KMS-11 (cell line): ENCODE results near the gene TCF12.

Source experiments
- H2AFZ ChIP-seq: fragments of 200-600 bp; sonication (generic); 2 replicates; pipeline ENCODE4 v1.6.1; 2016; ENCODE audit warnings: antibody characterized with exemption, mixed run types, low read depth
- H3K27ac ChIP-seq: fragments of 200-600 bp; sonication (generic); 2 replicates; pipeline ENCODE4 v1.6.1; 2016; ENCODE audit warnings: mild to moderate bottlenecking, mixed run types
- H3K27me3 ChIP-seq: fragments of 200-600 bp; sonication (generic); 2 replicates; pipeline ENCODE4 v1.6.1; 2017; ENCODE audit warnings: mild to moderate bottlenecking, low read depth, mixed run types, moderate library complexity; ENCODE audit not compliant: insufficient read depth
- H3K36me3 ChIP-seq: fragments of 200-600 bp; sonication (generic); 2 replicates; pipeline ENCODE4 v1.6.1; 2017; ENCODE audit warnings: mild to moderate bottlenecking, mixed run types; ENCODE audit not compliant: insufficient read depth
- H3K4me1 ChIP-seq: fragments of 200-600 bp; sonication (generic); 2 replicates; pipeline ENCODE4 v1.6.1; 2016; ENCODE audit warnings: mild to moderate bottlenecking, low read depth, mixed run types; ENCODE audit not compliant: poor library complexity, severe bottlenecking
- H3K4me2 ChIP-seq: fragments of 200-600 bp; sonication (generic); 2 replicates; pipeline ENCODE4 v1.7.0; 2016; ENCODE audit warnings: mild to moderate bottlenecking, mixed run types
- H3K4me3 ChIP-seq: fragments of 200-600 bp; sonication (generic); IDR thresholded peaks from 2 replicates; pipeline ENCODE4 v1.6.1; 2017; ENCODE audit warnings: low read depth, low read length, mixed read lengths; ENCODE audit not compliant: insufficient read depth
- H3K79me2 ChIP-seq: fragments of 200-600 bp; sonication (generic); 2 replicates; pipeline ENCODE4 v1.6.1; 2016; ENCODE audit warnings: low read depth, mixed run types; ENCODE audit not compliant: insufficient read depth
- H3K9ac ChIP-seq: fragments of 200-600 bp; sonication (generic); 2 replicates; pipeline ENCODE4 v1.6.1; 2016; ENCODE audit warnings: mild to moderate bottlenecking, mixed run types
- H4K20me1 ChIP-seq: fragments of 200-600 bp; sonication (generic); 2 replicates; pipeline ENCODE4 v1.6.1; 2016; ENCODE audit warnings: mild to moderate bottlenecking, mixed run types; ENCODE audit not compliant: insufficient read depth
- CTCF ChIP-seq: fragments of 200-600 bp; sonication (generic); conservative IDR thresholded peaks from 2 replicates; pipeline ENCODE4 v1.6.1; 2017; ENCODE audit warnings: low read depth, mild to moderate bottlenecking, antibody characterized with exemption, low read length, moderate library complexity, mixed read lengths

Gene TCF12

GRCh38 chr15:56933410-56933809 lies 15.0 kb downstream of the TCF12 start:
- H3K4me3 ChIP-seq: no peak overlapping the region
- no peaks in the 10 kb centered on the region for H3K27me3 ChIP-seq
- H4K20me1 ChIP-seq: peaks cover 2% of the 10 kb centered on the region; the same call in 1 of the 2 replicates
- H3K4me1 ChIP-seq: peaks cover 13% of the 10 kb centered on the region
- no peak overlapping the region for H3K4me2 ChIP-seq
- TF ChIP-seq CTCF: no peak
- no peaks in the 10 kb centered on the region for H3K36me3 ChIP-seq
- H3K9ac ChIP-seq: no peak overlapping the region
- no peak overlapping the region for H3K27ac ChIP-seq
- peaks cover 23% of the 10 kb centered on the region; the same call in 1 of the 2 replicates for H3K79me2 ChIP-seq
- H2AFZ ChIP-seq: no peak overlapping the region

- TF ChIP-seq CTCF: no peak
- no peak overlapping the region for H3K4me3 ChIP-seq
- no peak overlapping the region for H3K4me2 ChIP-seq
- H2AFZ ChIP-seq: no peak overlapping the region
- no peak overlapping the region for H3K9ac ChIP-seq
- H3K4me1 ChIP-seq: peaks cover 13% of the 10 kb centered on the region
- H3K36me3 ChIP-seq: no peaks in the 10 kb centered on the region
- H3K27ac ChIP-seq: no peak overlapping the region
- peaks cover 27% of the 10 kb centered on the region; the same call in 1 of the 2 replicates for H3K79me2 ChIP-seq
- H3K27me3 ChIP-seq: no peaks in the 10 kb centered on the region
- peaks cover 2% of the 10 kb centered on the region; the same call in 1 of the 2 replicates for H4K20me1 ChIP-seq
Measured at GRCh38 chr15:56933811-56934210, 15.4 kb downstream of the TCF12 start.

- Histone ChIP-seq H3K27ac (no peak overlapping the region), H4K20me1 (peaks cover 2% of the 10 kb centered on the region; the same call in 1 of the 2 replicates), H3K9ac (no peak overlapping the region), H3K27me3 (no peaks in the 10 kb centered on the region), H2AFZ (no peak overlapping the region), H3K36me3 (no peaks in the 10 kb centered on the region), H3K79me2 (peaks cover 32% of the 10 kb centered on the region), H3K4me2 (no peak overlapping the region), H3K4me1 (peaks cover 13% of the 10 kb centered on the region), H3K4me3 (no peak overlapping the region)
- TF ChIP-seq CTCF: no peak
Measured at GRCh38 chr15:56934269-56934668, 15.8 kb downstream of the TCF12 start.

GRCh38 chr15:56936929-56937328 lies 18.5 kb downstream of the TCF12 start:
- Histone ChIP-seq H3K27ac (no peak overlapping the region), H3K4me1 (peaks cover 4% of the 10 kb centered on the region), H3K9ac (no peak overlapping the region), H3K4me2 (no peak overlapping the region), H4K20me1 (peaks cover 2% of the 10 kb centered on the region; the same call in 1 of the 2 replicates), H3K4me3 (no peak overlapping the region), H3K36me3 (no peaks in the 10 kb centered on the region), H3K27me3 (no peaks in the 10 kb centered on the region), H3K79me2 (peaks cover 35% of the 10 kb centered on the region), H2AFZ (no peak overlapping the region)
- no peak for TF ChIP-seq CTCF

- H3K4me1 ChIP-seq: no peaks in the 10 kb centered on the region
- peaks cover 36% of the 10 kb centered on the region for H3K79me2 ChIP-seq
- H3K27ac ChIP-seq: no peak overlapping the region
- peaks cover 5% of the 10 kb centered on the region for H4K20me1 ChIP-seq
- no peaks in the 10 kb centered on the region for H3K36me3 ChIP-seq
- H3K9ac ChIP-seq: no peak overlapping the region
- TF ChIP-seq CTCF: no peak
- no peak overlapping the region for H3K4me2 ChIP-seq
- no peaks in the 10 kb centered on the region for H3K27me3 ChIP-seq
- H2AFZ ChIP-seq: no peak overlapping the region
- no peak overlapping the region for H3K4me3 ChIP-seq
Measured at GRCh38 chr15:56939257-56939656, 20.8 kb downstream of the TCF12 start.
